Peyer's patch (tissue), 4 donors: Measurements from ENCODE around the gene SCAMP1.

Source experiments
- CTCF ChIP-seq, 6 experiments: fragments of 450-650 bp in 4 of 6; fragments of 200-600 bp in 2 of 6; sonication (generic) in 1 of 6; IDR thresholded peaks; one replicate each; pipeline ENCODE4 v1.5.1; 2017 to 2019; ENCODE audit warnings: antibody characterized with exemption in 6 of 6, mild to moderate bottlenecking in 3 of 6, moderate library complexity in 1 of 6
- POLR2A ChIP-seq, 2 donors: fragments of 450-650 bp; IDR thresholded peaks; one replicate each; pipeline ENCODE4 v1.5.1; 2017; ENCODE audit warnings: antibody characterized with exemption in 2 of 2, mild to moderate bottlenecking in 2 of 2, moderate library complexity in 2 of 2

- TF ChIP-seq POLR2A (IDR thresholded peaks at IDR 0.05): no peak
- TF ChIP-seq CTCF (IDR thresholded peaks at IDR 0.05): no peak
Observed at GRCh38 chr5:78429332-78429980, 69.0 kb downstream of the SCAMP1 start.
